Measurements from ENCODE around the gene MTHFD2.
"Not testable (repeated sequence)": the region's sequence is repeated elsewhere in the genome, so short reads cannot be mapped to it uniquely, and the experiment has no call there.

GRCh38 chr2:74186706-74187105, 11.7 kb upstream of the MTHFD2 start:
- TF ChIP-seq BRCA1 (IDR thresholded peaks at IDR 0.05; ENCODE audit: low read depth, low read length); CTCF (IDR thresholded peaks at IDR 0.05; ENCODE audit: control extremely low read depth in 1 of 3, insufficient read depth in 1 of 3, low read depth in 1 of 3, low read length in 3 of 3); EZH2 (IDR thresholded peaks at IDR 0.05; ENCODE audit: low read depth, low read length, severe bottlenecking): not testable (repeated sequence)
